OCI-LY1 (cell line): Measurements from ENCODE around the gene MOB2.

ENCODE experiments used
- H2AFZ ChIP-seq: fragments of 200-600 bp; sonication (generic), shearing (Covaris generic); 2 replicates; pipeline ENCODE4 v1.6.0; 2014; ENCODE audit warnings: antibody characterized with exemption, mild to moderate bottlenecking, low read length
- H3F3A ChIP-seq: fragments of 200-600 bp; sonication (generic), shearing (Covaris generic); 2 replicates; pipeline ENCODE4 v1.6.0; 2014; ENCODE audit warnings: mild to moderate bottlenecking, antibody characterized with exemption, low read length, moderate library complexity; ENCODE audit not compliant: insufficient read depth
- H3K27ac ChIP-seq: fragments of 200-600 bp; sonication (generic); 2 replicates; pipeline ENCODE4 v1.5.1; 2014; ENCODE audit warnings: low read length, mixed run types, mild to moderate bottlenecking, low read depth; ENCODE audit not compliant: poor library complexity, severe bottlenecking
- H3K27me3 ChIP-seq: fragments of 200-600 bp; sonication (generic); 2 replicates; pipeline ENCODE4 v1.6.0; 2014; ENCODE audit warnings: antibody characterized with exemption, mild to moderate bottlenecking, low read length, moderate library complexity; ENCODE audit not compliant: insufficient read depth
- H3K36me3 ChIP-seq: fragments of 200-600 bp; sonication (generic); 2 replicates; pipeline ENCODE4 v1.6.1; 2014; ENCODE audit warnings: mild to moderate bottlenecking, antibody characterized with exemption, low read length, moderate library complexity, mixed read lengths; ENCODE audit not compliant: insufficient read depth
- H3K4me1 ChIP-seq: fragments of 200-600 bp; sonication (generic); 2 replicates; pipeline ENCODE4 v1.5.1; 2014; ENCODE audit warnings: mild to moderate bottlenecking, low read length, moderate library complexity; ENCODE audit not compliant: insufficient read depth, severe bottlenecking
- H3K4me2 ChIP-seq: fragments of 200-600 bp; sonication (generic), shearing (Covaris generic); 2 replicates; pipeline ENCODE4 v1.6.1; 2014; ENCODE audit warnings: low read length
- H3K4me3 ChIP-seq: fragments of 200-600 bp; sonication (generic); 2 replicates; pipeline ENCODE4 v1.5.1; 2014; ENCODE audit warnings: low read length, low read depth, mild to moderate bottlenecking, mixed read lengths; ENCODE audit not compliant: poor library complexity, severe bottlenecking
- H3K79me2 ChIP-seq: fragments of 200-600 bp; shearing (Covaris generic); 2 replicates; pipeline ENCODE4 v1.6.1; 2016; ENCODE audit warnings: mixed run types, low read length, mixed read lengths; ENCODE audit not compliant: insufficient read depth
- H3K9ac ChIP-seq: fragments of 200-600 bp; sonication (generic), shearing (Covaris generic); 2 replicates; pipeline ENCODE4 v1.6.1; 2014; ENCODE audit warnings: mild to moderate bottlenecking, low read length, mixed read lengths
- H3K9me2 ChIP-seq: fragments of 200-600 bp; sonication (generic), shearing (Covaris generic); 2 replicates; pipeline ENCODE4 v1.6.1; 2014; ENCODE audit warnings: low read depth, mild to moderate bottlenecking, low read length, mixed read lengths
- H3K9me3 ChIP-seq: fragments of 200-600 bp; shearing (Covaris generic); 2 replicates; pipeline ENCODE4 v1.6.1; 2014; ENCODE audit warnings: low read length, mixed read lengths
- H4K20me1 ChIP-seq: fragments of 200-600 bp; sonication (generic), shearing (Covaris generic); 2 replicates; pipeline ENCODE4 v1.6.0; 2016; ENCODE audit warnings: mild to moderate bottlenecking, low read length; ENCODE audit not compliant: insufficient read depth
- EZH2 ChIP-seq: fragments of 200-600 bp; sonication (generic), shearing (Covaris generic); IDR thresholded peaks from 2 replicates; pipeline ENCODE4 v1.8.0; 2017; ENCODE audit warnings: borderline replicate concordance, mixed run types, mild to moderate bottlenecking, antibody characterized with exemption, low read length, moderate library complexity, mixed read lengths
- TF ChIP-seq, protein P1 (sequence below): fragments of 200-600 bp; sonication (generic), shearing (Covaris generic); IDR thresholded peaks from 2 replicates; pipeline ENCODE4 v1.5.1; 2017; ENCODE audit warnings: mild to moderate bottlenecking, antibody characterized with exemption, low read length, moderate library complexity, mixed read lengths

Gene MOB2

DNA sequence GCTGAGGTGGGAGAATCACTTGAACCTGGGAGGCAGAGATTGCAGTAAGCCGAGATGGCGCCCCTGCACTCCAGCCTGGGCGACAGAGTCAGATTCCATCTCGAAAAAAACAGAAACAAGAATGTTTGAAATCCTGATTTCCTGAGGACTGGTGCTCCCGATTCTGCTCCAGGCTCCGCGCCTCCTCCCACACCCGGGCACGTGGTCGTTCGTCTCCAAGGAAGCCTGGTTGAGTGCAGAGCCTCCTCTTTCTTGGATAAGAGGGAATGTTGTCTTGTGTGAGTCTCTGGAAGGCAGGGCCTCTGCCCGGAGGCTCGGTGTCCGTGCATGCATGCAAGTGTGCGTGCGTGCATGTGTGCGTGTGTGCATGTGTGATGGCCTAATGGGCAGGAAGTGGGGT is 66.8 kb downstream of the MOB2 start:
- no peak overlapping the region for H3K27ac ChIP-seq
- H3K36me3 ChIP-seq: no peaks in the 10 kb centered on the region
- no peak for TF ChIP-seq EZH2
- TF ChIP-seq, protein P1, sequence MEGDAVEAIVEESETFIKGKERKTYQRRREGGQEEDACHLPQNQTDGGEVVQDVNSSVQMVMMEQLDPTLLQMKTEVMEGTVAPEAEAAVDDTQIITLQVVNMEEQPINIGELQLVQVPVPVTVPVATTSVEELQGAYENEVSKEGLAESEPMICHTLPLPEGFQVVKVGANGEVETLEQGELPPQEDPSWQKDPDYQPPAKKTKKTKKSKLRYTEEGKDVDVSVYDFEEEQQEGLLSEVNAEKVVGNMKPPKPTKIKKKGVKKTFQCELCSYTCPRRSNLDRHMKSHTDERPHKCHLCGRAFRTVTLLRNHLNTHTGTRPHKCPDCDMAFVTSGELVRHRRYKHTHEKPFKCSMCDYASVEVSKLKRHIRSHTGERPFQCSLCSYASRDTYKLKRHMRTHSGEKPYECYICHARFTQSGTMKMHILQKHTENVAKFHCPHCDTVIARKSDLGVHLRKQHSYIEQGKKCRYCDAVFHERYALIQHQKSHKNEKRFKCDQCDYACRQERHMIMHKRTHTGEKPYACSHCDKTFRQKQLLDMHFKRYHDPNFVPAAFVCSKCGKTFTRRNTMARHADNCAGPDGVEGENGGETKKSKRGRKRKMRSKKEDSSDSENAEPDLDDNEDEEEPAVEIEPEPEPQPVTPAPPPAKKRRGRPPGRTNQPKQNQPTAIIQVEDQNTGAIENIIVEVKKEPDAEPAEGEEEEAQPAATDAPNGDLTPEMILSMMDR: no peak
- H3K9ac ChIP-seq: no peak overlapping the region
- no peaks in the 10 kb centered on the region for H3K9me2 ChIP-seq
- H3K4me3 ChIP-seq: no peak overlapping the region
- H3K4me2 ChIP-seq: no peak overlapping the region
- H4K20me1 ChIP-seq: no peaks in the 10 kb centered on the region
- H3K27me3 ChIP-seq: no peaks in the 10 kb centered on the region
- H3F3A ChIP-seq: no peaks in the 10 kb centered on the region
- 0 out of 2 replicates have a peak, but pooled peaks cover 4% of the 10 kb centered on the region for H3K9me3 ChIP-seq
- H3K4me1 ChIP-seq: no peaks in the 10 kb centered on the region
- no peak overlapping the region for H2AFZ ChIP-seq
- no peaks in the 10 kb centered on the region for H3K79me2 ChIP-seq
